Central memory CD8-positive, alpha-beta T cell (primary cell): ENCODE measurements around the gene BUD31.

Experiments used
- ATAC-seq: fragments of 150-1000 bp; cut with Tn5 transposase; replicated peaks from 2 replicates; pipeline ENCODE4 v1.10.0; 2022; ENCODE audit warnings: mild to moderate bottlenecking, moderate FRiP score, moderate number of reproducible peaks; ENCODE audit not compliant: poor library complexity, severe bottlenecking; ENCODE audit errors: extremely low read depth
- DNase-seq, 2 donors: peaks; one replicate each; pipeline ENCODE4 v3.0.0; 2021; ENCODE audit warnings: low spot score in 2 of 2
- H3K27ac Mint-ChIP-seq: one replicate; pipeline ENCODE4 v1.8.0; 2022; ENCODE audit warnings: low read depth, mild to moderate bottlenecking, moderate library complexity, mixed read lengths
- H3K27me3 Mint-ChIP-seq: one replicate; pipeline ENCODE4 v1.8.0; 2022; ENCODE audit warnings: mixed read lengths
- H3K36me3 Mint-ChIP-seq: one replicate; pipeline ENCODE4 v1.8.0; 2022; ENCODE audit warnings: mild to moderate bottlenecking, moderate library complexity, mixed read lengths; ENCODE audit not compliant: insufficient read depth
- H3K4me1 Mint-ChIP-seq: one replicate; pipeline ENCODE4 v1.8.0; 2022; ENCODE audit warnings: mixed read lengths
- H3K4me3 Mint-ChIP-seq: one replicate; pipeline ENCODE4 v1.8.0; 2022; ENCODE audit warnings: mild to moderate bottlenecking, moderate library complexity, mixed read lengths
- H3K9me3 Mint-ChIP-seq: one replicate; pipeline ENCODE4 v1.8.0; 2022; ENCODE audit warnings: mixed read lengths

The BUD31 gene

DNA sequence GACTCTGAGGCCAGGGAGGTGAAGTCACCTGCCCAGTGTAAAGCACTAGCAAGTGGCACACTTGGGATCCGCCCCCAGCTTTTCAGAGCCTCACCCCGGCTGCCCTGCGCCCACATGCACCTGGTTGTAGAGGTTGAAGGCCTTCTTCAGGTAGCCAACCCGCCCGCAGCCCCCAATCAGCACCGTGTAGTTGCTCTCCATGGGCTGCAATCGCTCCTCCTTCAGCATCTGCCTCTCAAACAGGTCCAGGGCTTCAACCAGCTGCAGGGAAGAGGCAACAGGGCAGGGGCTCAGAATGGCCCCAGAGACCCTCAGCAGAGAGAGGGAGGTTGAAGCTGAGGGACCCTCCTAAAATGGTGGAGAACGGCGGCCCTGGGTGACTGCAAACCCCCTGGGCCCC is 24.4 kb downstream of the BUD31 start:
- Mint-ChIP-seq H3K9me3 (no peaks in the 10 kb centered on the region), H3K27ac (no peak overlapping the region), H3K27me3 (no peaks in the 10 kb centered on the region), H3K36me3 (peaks cover 12% of the 10 kb centered on the region), H3K4me1 (no peaks in the 10 kb centered on the region), H3K4me3 (no peak overlapping the region)
- DNase-seq: no peak
- no peak for ATAC-seq

DNA sequence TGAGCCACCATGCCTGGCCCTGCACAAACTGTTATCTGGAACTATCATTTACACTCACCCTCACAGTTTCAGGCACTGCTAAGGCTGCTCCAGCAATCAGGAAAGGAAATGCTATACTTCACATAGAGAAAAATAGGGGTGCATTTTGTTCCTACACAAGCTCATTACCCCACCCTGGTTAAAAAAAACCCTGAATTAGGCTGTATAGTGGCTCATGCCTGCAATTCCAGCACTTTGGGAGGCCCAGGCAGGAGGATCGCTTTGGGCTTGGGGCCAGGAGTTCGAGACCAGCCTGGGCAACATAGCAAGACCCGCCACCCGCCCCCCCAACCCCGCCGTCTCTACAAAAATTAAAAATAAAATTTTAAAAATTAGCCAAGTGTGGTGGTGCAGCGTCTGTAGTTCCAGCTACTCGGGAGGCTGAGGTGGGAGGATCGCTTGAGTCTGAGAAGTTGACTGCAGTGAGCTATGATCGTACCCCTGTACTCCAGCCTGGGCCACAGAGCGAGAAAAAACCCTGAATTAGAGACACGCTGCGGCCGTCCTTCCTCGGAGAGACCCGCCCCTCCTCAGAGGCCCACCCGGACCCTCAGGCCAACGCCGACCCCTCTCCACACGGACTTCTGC is 29.3 kb downstream of the BUD31 start:
- peak overlapping the region; percentile 99 for H3K4me3 Mint-ChIP-seq
- peaks cover 18% of the 10 kb centered on the region for H3K36me3 Mint-ChIP-seq
- H3K27me3 Mint-ChIP-seq: no peaks in the 10 kb centered on the region
- peaks cover 37% of the 10 kb centered on the region for H3K4me1 Mint-ChIP-seq
- DNase-seq (no peak), ATAC-seq (peak; percentile 55)
- H3K27ac Mint-ChIP-seq: peak overlapping the region; percentile 98
- no peaks in the 10 kb centered on the region for H3K9me3 Mint-ChIP-seq

DNA sequence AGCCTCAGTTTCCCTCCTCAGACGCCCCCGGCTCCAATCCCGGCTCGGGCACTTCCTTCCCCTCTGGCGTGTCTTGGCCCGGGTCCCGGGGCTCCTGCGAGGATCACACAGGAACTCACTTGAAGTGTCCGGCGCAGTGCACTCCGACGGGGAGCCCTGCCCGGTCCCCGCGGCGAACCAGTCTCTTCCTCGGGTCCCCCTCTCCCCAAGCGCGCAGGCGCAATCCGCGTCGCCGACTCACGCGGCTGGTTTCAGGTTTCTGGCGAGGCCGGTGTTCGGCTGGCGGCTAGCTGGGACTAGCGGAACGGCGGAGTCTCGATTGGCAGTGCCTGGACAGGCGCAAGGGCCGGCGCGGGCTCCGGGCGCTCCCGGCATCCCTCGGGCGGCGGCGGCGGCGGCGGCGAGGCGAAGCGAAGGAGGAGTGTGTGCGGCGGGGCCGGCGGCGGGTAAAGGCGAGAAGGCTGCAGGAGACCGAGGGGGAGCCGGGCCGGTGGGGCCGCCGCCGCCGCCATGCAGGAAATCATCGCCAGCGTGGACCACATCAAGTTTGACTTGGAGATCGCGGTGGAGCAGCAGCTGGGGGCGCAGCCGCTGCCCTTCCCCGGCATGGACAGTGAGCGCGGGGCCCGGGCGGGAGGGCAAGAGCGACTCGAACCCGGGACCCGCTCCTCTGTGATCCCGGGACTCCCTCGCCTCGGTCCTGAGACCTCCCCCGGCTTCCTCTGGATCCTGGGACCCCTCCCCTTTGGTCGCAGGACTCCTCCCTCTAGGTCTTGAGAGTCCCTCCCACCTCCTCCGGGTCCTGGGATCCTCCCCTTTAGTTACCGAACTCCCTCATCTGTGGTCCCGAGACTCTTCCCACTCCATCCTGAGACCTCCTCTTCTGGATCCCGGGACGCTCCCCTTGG is 30.1 kb downstream of the BUD31 start, which contains the start of the genes CPSF4 and PTCD1:
Gene CPSF4, plus strand, starts transcription at position 371 of the 908 bp plus-strand sequence. Its CDS starts 140 bp downstream, at position 511.
Gene PTCD1, minus strand, starts transcription at position 226 of the 908 bp plus-strand sequence. CDS start 3,556 bp downstream, outside the sequence.
- H3K27me3 Mint-ChIP-seq: no peaks in the 10 kb centered on the region
- DNase-seq (peak; percentile 74 to 76), ATAC-seq (peak; percentile 76)
- H3K36me3 Mint-ChIP-seq: peaks cover 18% of the 10 kb centered on the region
- H3K4me1 Mint-ChIP-seq: peaks cover 41% of the 10 kb centered on the region
- no peaks in the 10 kb centered on the region for H3K9me3 Mint-ChIP-seq
- peak within 1 kb of the TSS; percentile 98 for H3K27ac Mint-ChIP-seq
- H3K4me3 Mint-ChIP-seq: peak within 1 kb of the TSS; percentile 99

DNA sequence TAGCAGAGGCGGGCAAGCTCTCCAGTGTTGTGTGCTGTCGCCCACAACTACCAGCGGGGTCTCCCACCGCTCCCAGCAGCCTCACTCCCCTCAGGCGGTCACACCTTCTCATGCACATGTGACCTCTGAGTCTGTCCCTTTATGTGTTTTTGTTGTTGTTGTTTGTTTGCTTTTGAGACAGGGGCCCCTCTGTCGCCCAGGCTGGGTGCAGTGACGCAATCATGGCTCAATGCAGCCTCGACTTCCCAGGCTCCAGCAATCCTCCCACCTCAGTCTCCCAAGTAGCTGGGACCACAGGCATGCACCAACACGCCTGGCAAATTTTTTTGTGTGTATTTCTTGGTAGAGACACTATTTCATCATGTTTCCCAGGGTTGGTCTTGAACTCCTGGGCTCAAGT is 31.4 kb downstream of the BUD31 start:
- DNase-seq (no peak), ATAC-seq (no peak)
- Mint-ChIP-seq H3K36me3 (peaks cover 24% of the 10 kb centered on the region), H3K4me1 (peaks cover 41% of the 10 kb centered on the region), H3K9me3 (no peaks in the 10 kb centered on the region), H3K4me3 (peak overlapping the region; percentile 99), H3K27ac (peak overlapping the region; percentile 98), H3K27me3 (no peaks in the 10 kb centered on the region)

DNA sequence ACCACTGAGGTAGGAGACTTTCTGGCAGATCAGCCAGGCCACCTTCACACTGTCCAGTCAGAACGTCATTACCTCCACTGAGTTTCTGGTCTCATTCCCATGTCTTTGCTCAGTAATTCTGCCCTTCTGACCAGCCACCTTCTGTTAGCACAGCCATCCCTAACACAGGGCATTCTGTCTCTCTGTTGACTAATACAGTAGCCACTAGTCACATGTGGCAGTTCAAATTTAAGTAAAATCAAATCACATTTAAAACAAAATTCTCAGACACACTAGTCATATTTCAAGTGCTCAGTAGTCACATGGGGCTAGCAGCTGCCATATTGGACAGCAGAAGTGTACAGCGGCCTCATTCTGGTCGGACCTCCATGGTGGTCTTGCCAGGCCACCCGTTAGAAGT is 37.3 kb downstream of the BUD31 start:
- no peaks in the 10 kb centered on the region for H3K9me3 Mint-ChIP-seq
- H3K36me3 Mint-ChIP-seq: peaks cover 37% of the 10 kb centered on the region
- ATAC-seq (no peak), DNase-seq (no peak)
- no peak overlapping the region for H3K4me3 Mint-ChIP-seq
- H3K27ac Mint-ChIP-seq: no peak overlapping the region
- H3K27me3 Mint-ChIP-seq: no peaks in the 10 kb centered on the region
- peaks cover 22% of the 10 kb centered on the region for H3K4me1 Mint-ChIP-seq

DNA sequence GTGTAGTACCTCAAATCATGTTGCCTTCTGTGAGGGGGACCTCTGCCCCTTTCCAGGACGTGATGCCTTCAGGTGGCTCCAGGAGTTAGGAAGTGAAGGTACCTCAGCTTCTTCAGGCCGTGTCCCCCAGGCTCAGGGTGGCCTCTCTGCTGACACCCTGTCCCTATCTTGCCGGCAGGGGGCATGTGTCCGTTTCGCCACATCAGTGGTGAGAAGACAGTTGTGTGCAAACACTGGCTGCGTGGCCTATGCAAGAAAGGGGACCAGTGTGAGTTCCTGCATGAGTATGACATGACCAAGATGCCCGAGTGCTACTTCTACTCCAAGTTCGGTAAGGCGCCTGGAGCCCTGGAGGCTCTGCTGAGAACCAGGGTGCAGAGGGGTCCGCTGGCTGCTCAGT is 39.2 kb downstream of the BUD31 start:
- peaks cover 13% of the 10 kb centered on the region for H3K4me1 Mint-ChIP-seq
- no peaks in the 10 kb centered on the region for H3K27me3 Mint-ChIP-seq
- DNase-seq (no peak), ATAC-seq (no peak)
- no peak overlapping the region for H3K27ac Mint-ChIP-seq
- H3K9me3 Mint-ChIP-seq: no peaks in the 10 kb centered on the region
- peaks cover 32% of the 10 kb centered on the region for H3K36me3 Mint-ChIP-seq
- no peak overlapping the region for H3K4me3 Mint-ChIP-seq

DNA sequence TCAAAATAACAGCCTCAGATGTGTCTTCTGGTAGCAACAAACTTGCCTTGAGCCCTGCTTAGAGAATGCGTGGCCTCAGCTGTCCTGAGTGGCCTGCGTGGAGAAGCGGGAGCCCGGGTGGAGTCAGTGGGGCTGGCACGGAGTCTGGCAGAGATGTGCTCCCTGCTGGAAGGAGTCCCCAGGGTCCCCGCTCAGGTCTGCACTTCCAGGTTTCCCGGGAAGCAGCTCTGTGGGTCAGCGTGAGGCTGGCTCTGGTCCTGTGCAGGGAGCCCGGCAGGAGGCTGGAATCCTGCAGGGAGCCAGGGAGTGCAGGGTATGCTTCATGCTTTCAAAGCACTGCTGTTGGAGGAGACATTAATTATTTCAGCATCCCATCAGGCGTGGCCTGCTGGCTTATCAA is 40.1 kb downstream of the BUD31 start:
- no peak overlapping the region for H3K4me3 Mint-ChIP-seq
- ATAC-seq (no peak), DNase-seq (no peak)
- peaks cover 8% of the 10 kb centered on the region for H3K4me1 Mint-ChIP-seq
- peak overlapping the region; percentile 53 for H3K27ac Mint-ChIP-seq
- H3K9me3 Mint-ChIP-seq: no peaks in the 10 kb centered on the region
- peaks cover 27% of the 10 kb centered on the region for H3K36me3 Mint-ChIP-seq
- no peaks in the 10 kb centered on the region for H3K27me3 Mint-ChIP-seq

DNA sequence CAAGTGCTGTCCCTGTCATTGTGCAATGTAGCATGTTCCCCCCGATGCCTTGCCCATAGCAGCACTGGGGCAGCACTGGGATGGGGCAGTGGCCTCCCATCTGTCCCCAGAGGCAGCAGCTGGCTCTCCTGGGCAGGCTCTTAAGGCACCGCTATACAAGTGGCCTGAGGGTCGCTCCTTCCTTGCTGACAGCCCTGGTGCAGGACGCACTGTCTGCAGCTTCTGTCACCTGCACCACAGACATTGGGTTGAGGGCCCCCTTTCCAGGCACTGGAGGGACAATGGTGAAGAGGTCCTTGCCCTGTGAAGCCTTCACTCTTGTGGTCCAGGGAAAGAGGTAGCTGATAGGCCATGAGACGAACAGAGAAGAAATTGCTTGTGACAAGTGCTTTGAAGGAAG is 40.6 kb downstream of the BUD31 start:
- Mint-ChIP-seq H3K36me3 (peaks cover 23% of the 10 kb centered on the region), H3K4me1 (peaks cover 8% of the 10 kb centered on the region), H3K27me3 (no peaks in the 10 kb centered on the region), H3K9me3 (no peaks in the 10 kb centered on the region), H3K27ac (no peak overlapping the region), H3K4me3 (no peak overlapping the region)
- ATAC-seq: no peak
- no peak for DNase-seq

DNA sequence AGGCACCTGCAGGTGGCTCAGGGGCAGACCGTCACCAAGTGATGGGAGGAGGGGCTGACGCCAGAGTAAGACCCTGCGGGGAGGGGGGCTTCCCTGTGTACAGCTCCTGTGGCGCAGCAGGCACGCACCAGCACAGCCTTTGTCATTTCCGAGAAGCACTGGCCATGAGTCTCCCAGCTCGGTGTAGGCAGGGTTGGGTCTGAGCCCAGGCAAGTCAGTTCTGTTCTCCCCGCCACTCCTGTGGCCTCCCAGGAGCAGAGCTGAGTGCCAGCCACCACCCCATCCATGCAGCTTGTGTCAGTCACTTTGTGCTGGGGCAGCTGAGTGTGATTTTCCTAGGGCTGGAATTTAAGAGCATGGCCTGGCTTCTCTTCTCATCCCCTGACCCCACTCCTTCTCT is 43.2 kb downstream of the BUD31 start:
- Mint-ChIP-seq H3K4me1 (peaks cover 8% of the 10 kb centered on the region), H3K4me3 (no peak overlapping the region), H3K27ac (no peak overlapping the region), H3K27me3 (no peaks in the 10 kb centered on the region), H3K9me3 (no peaks in the 10 kb centered on the region), H3K36me3 (peaks cover 13% of the 10 kb centered on the region)
- DNase-seq (no peak), ATAC-seq (no peak)

DNA sequence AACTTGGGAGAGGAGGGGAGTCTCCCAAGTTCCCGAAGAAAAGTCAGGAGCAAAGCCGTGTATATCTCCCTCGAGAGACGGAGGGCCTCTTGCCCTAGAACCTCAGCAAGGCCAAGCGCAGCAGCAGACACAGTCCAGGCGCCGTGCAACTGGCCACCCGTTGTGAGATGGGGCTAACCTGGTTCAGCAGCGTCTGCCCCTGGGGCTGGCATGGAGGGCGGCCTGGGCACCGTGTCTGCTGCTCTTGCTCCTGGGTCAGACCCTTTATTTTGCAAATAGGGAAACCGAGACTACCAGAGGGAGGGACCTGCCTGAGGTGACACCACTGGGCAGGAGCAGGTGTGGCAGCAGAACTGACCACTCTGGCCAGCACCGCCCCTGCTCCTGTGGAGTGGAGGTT is 43.8 kb downstream of the BUD31 start:
- Mint-ChIP-seq H3K9me3 (no peaks in the 10 kb centered on the region), H3K27ac (no peak overlapping the region), H3K36me3 (peaks cover 13% of the 10 kb centered on the region), H3K4me3 (no peak overlapping the region), H3K27me3 (no peaks in the 10 kb centered on the region), H3K4me1 (peaks cover 8% of the 10 kb centered on the region)
- no peak for DNase-seq
- ATAC-seq: no peak

DNA sequence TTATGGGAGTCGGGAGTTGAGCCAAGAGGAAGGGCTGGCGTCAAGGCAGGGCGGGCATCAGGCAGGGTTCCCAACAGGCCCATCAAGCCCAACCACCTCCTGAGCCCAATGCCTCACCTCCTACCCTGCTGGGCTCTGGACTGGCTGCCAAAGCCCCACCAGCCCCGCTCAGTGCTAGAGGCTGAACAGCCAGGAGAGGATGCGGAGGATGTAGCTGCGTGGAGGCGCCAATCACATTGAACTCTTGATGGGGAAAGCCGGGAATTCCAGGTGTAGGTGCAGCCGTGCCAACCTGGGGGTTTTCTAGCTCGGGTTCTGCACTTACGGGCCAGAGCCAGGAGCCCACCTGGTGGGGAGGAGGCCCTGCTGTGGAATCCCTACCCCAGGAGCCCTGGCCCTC is 44.3 kb downstream of the BUD31 start:
- Mint-ChIP-seq H3K27me3 (no peaks in the 10 kb centered on the region), H3K27ac (no peak overlapping the region), H3K4me3 (no peak overlapping the region), H3K9me3 (no peaks in the 10 kb centered on the region), H3K36me3 (peaks cover 13% of the 10 kb centered on the region), H3K4me1 (peaks cover 8% of the 10 kb centered on the region)
- DNase-seq: no peak
- ATAC-seq: no peak

DNA sequence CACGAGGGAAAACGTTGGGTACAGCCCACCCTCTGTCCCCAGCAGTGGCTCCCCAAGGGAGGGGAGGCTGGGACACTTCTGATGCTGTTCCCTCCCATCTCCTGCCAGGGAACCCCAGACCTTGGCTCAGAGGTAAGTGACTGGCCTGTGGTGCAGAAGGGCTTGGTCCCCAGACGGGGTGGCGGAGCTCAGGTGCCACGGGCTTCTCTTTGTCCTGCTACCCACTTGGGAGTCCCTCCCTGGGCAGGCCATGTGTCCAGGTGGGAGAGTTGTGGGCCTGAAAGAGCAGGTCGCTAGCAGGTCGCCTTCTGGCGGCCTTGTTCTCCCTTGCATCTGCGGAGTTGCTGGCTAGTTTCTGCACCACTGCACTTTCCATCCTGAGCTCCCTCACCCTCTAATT is 47.1 kb downstream of the BUD31 start:
- Mint-ChIP-seq H3K27ac (no peak overlapping the region), H3K9me3 (no peaks in the 10 kb centered on the region), H3K4me3 (no peak overlapping the region), H3K4me1 (peaks cover 12% of the 10 kb centered on the region), H3K27me3 (no peaks in the 10 kb centered on the region), H3K36me3 (peaks cover 14% of the 10 kb centered on the region)
- no peak for ATAC-seq
- DNase-seq: no peak

DNA sequence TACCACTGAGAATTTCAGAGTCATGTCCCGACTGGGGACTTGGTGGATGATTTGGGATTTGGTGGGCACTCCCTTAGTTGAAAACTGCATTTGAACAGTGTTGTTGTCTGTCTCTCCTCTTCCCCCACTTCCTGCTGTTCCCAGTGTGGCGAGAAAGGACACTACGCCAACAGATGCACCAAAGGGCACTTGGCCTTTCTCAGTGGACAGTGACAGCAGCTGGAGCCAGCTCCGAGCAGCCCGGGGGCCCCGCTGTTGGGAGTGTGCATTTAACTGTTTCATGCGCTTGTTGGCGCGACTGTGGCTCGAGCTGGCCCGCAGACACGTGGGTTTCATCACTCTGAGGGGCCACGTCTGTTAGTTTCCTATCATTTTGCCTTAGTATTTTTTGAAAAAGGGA is 47.5 kb downstream of the BUD31 start:
- no peaks in the 10 kb centered on the region for H3K9me3 Mint-ChIP-seq
- no peak overlapping the region for H3K4me3 Mint-ChIP-seq
- peaks cover 12% of the 10 kb centered on the region for H3K36me3 Mint-ChIP-seq
- H3K27me3 Mint-ChIP-seq: no peaks in the 10 kb centered on the region
- ATAC-seq (no peak), DNase-seq (no peak)
- peaks cover 12% of the 10 kb centered on the region for H3K4me1 Mint-ChIP-seq
- H3K27ac Mint-ChIP-seq: no peak overlapping the region
